Measurements from ENCODE around the gene NAPA. TPM values are rescaled to one million over a fixed set of nuclear protein-coding genes. Genes with fewer than 3 reads are reported as not detected.

NAPA gene
- total RNA-seq, 2 donors from 2014 or later = 124 to 133 TPM

GRCh38 chr19:47503826-47504150, 11.1 kb downstream of the NAPA start:
- no peaks in the 10 kb centered on the region for H3K9me3 ChIP-seq (ENCODE audit: control insufficient read depth, low read length, poor library complexity, severe bottlenecking)
- ATAC-seq = no peak
- Mint-ChIP-seq H3K27me3 (no peaks in the 10 kb centered on the region), H3K27ac (no peak overlapping the region), H3K36me3 (ENCODE audit: low read depth) (peaks cover 2% of the 10 kb centered on the region), H3K4me1 (peaks cover 6% of the 10 kb centered on the region), H3K4me3 (no peak overlapping the region)
- no peak for DNase-seq

GRCh38 chr19:47503130-47503825, 11.6 kb downstream of the NAPA start:
- peaks cover 4% of the 10 kb centered on the region for H3K36me3 Mint-ChIP-seq (ENCODE audit: low read depth)
- no peak overlapping the region for H3K4me3 Mint-ChIP-seq
- H3K9me3 ChIP-seq (ENCODE audit: control insufficient read depth, low read length, poor library complexity, severe bottlenecking) = no peaks in the 10 kb centered on the region
- no peak for ATAC-seq
- DNase-seq = no peak
- H3K4me1 Mint-ChIP-seq = peaks cover 6% of the 10 kb centered on the region
- H3K27me3 Mint-ChIP-seq = no peaks in the 10 kb centered on the region
- H3K27ac Mint-ChIP-seq = no peak overlapping the region

DNA sequence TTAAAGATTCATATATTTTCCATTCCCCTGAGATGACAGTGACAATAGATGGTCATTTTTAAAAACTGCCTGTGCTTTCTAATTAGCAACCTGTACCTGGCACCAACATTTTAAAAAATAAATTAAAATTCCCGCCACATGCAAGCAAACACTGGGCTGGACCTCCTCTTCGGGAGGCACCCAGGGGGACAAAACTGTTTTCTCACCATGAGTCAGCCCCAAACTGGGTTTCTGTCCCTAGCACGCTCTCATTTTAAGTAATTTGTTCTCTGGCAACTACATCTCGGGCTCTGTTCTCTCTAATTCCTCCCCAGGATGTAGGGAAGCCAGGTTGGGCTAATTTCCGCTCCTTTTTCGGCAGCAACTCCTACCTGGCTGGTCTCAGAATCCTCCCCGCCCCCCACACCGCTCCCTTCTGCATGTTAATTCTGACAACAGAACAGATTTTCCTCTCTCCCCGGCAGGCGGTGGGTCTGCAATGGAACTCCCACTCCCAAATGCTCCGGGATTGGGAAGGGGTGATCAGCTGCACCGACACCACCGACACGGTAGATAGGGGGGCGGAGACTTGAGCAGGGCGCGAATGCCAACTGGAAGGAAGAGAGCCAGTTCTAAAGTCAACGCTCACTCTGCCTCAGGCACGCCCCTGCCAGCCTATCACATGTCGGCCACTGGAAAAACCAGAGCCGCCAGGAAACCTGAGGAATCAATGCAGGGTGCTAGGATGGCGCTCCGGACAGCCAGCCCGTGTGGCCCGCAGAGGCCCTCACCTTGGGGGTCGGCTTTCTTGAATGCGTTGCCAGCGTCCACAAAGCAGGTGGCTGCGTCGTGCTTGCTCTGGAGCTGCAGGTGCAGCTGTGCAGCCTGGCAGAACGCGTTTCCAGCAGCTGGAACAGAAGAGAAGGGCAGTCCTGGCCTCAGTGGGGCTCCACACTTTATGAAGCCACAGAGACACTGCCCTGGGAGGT, 14.7 kb downstream of the NAPA start:
- no peak for ATAC-seq
- no peaks in the 10 kb centered on the region for H3K9me3 ChIP-seq (ENCODE audit: control insufficient read depth, low read length, poor library complexity, severe bottlenecking)
- peaks cover 4% of the 10 kb centered on the region for H3K36me3 Mint-ChIP-seq (ENCODE audit: low read depth)
- H3K4me3 Mint-ChIP-seq = no peak overlapping the region
- no peaks in the 10 kb centered on the region for H3K27me3 Mint-ChIP-seq
- H3K4me1 Mint-ChIP-seq = peaks cover 13% of the 10 kb centered on the region
- no peak for DNase-seq
- no peak overlapping the region for H3K27ac Mint-ChIP-seq

GRCh38 chr19:47499371-47499770, 15.5 kb downstream of the NAPA start:
- Mint-ChIP-seq H3K4me3 (no peak overlapping the region), H3K27ac (peak overlapping the region; percentile 68), H3K4me1 (peaks cover 13% of the 10 kb centered on the region), H3K36me3 (ENCODE audit: low read depth) (peaks cover 4% of the 10 kb centered on the region), H3K27me3 (no peaks in the 10 kb centered on the region)
- no peaks in the 10 kb centered on the region for H3K9me3 ChIP-seq (ENCODE audit: control insufficient read depth, low read length, poor library complexity, severe bottlenecking)
- DNase-seq (no peak), ATAC-seq (no peak)

- Mint-ChIP-seq H3K36me3 (ENCODE audit: low read depth) (peaks cover 4% of the 10 kb centered on the region), H3K27me3 (no peaks in the 10 kb centered on the region), H3K4me1 (peaks cover 13% of the 10 kb centered on the region), H3K27ac (peak overlapping the region; percentile 68), H3K4me3 (no peak overlapping the region)
- no peaks in the 10 kb centered on the region for H3K9me3 ChIP-seq (ENCODE audit: control insufficient read depth, low read length, poor library complexity, severe bottlenecking)
- DNase-seq (no peak), ATAC-seq (no peak)
Observed at GRCh38 chr19:47498561-47498960, 16.3 kb downstream of the NAPA start.

GRCh38 chr19:47497821-47498520, 16.9 kb downstream of the NAPA start:
- ATAC-seq (no peak), DNase-seq (no peak)
- no peak overlapping the region for H3K4me3 Mint-ChIP-seq
- H3K36me3 Mint-ChIP-seq (ENCODE audit: low read depth) = peaks cover 4% of the 10 kb centered on the region
- no peaks in the 10 kb centered on the region for H3K9me3 ChIP-seq (ENCODE audit: control insufficient read depth, low read length, poor library complexity, severe bottlenecking)
- peak overlapping the region; percentile 11 for H3K27ac Mint-ChIP-seq
- H3K27me3 Mint-ChIP-seq = no peaks in the 10 kb centered on the region
- peaks cover 9% of the 10 kb centered on the region for H3K4me1 Mint-ChIP-seq

DNA sequence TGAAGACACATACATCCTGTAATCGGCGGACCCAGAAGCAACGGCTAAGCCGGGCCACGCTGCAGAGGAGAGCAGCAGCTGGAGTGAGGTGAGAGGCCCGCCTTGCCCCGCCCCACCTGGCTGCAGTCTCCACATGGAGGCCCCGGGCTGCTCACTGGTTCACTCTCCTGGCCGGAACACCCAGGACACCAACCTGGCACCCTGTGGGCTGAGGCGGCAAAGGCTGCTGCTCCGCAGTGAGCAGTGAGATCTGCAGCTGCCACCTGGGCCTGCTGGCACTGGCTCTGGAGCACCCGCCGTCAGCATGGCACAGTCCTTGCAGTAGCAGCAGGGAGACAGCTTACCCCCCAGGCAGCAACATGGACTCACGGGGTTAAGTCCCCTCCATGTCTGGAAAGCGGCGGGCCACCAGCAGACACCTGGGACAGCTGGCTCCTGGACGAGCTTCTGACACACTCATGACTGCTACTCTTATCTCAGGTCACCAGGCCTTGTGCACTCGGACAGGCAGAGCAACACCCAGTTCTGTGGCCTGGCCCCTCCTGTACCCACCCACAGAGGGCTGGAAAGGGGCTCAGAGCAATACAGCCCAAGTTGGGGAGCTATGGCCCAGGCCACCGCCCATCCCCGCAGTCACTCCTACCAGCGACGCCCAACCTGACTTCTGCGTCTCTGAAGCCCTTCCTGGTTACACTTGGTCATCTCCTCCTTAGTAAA, 17.7 kb downstream of the NAPA start:
- H3K9me3 ChIP-seq (ENCODE audit: control insufficient read depth, low read length, poor library complexity, severe bottlenecking) = no peaks in the 10 kb centered on the region
- Mint-ChIP-seq H3K4me3 (no peak overlapping the region), H3K36me3 (ENCODE audit: low read depth) (peaks cover 4% of the 10 kb centered on the region), H3K27ac (peak overlapping the region; percentile 11), H3K27me3 (no peaks in the 10 kb centered on the region), H3K4me1 (peaks cover 9% of the 10 kb centered on the region)
- DNase-seq (no peak), ATAC-seq (no peak)

GRCh38 chr19:47495478-47496372, 19.1 kb downstream of the NAPA start:
- H3K4me3 Mint-ChIP-seq = no peak overlapping the region
- no peak for DNase-seq
- H3K27me3 Mint-ChIP-seq = no peaks in the 10 kb centered on the region
- ATAC-seq = no peak
- H3K36me3 Mint-ChIP-seq (ENCODE audit: low read depth) = peaks cover 4% of the 10 kb centered on the region
- no peaks in the 10 kb centered on the region for H3K9me3 ChIP-seq (ENCODE audit: control insufficient read depth, low read length, poor library complexity, severe bottlenecking)
- peaks cover 7% of the 10 kb centered on the region for H3K4me1 Mint-ChIP-seq
- H3K27ac Mint-ChIP-seq = peak overlapping the region; percentile 27

GRCh38 chr19:47494729-47495128, 20.1 kb downstream of the NAPA start:
- no peak overlapping the region for H3K27ac Mint-ChIP-seq
- H3K4me3 Mint-ChIP-seq = no peak overlapping the region

GRCh38 chr19:47494211-47494547, 20.7 kb downstream of the NAPA start:
- ATAC-seq (no peak), DNase-seq (no peak)
- no peaks in the 10 kb centered on the region for H3K9me3 ChIP-seq (ENCODE audit: control insufficient read depth, low read length, poor library complexity, severe bottlenecking)
- Mint-ChIP-seq H3K27ac (no peak overlapping the region), H3K27me3 (no peaks in the 10 kb centered on the region), H3K4me3 (no peak overlapping the region), H3K4me1 (peaks cover 7% of the 10 kb centered on the region), H3K36me3 (ENCODE audit: low read depth) (peaks cover 9% of the 10 kb centered on the region)

More at GRCh38 chr19:47494729-47495128, 20.1 kb downstream of the NAPA start:
- no peaks in the 10 kb centered on the region for H3K9me3 ChIP-seq (ENCODE audit: control insufficient read depth, low read length, poor library complexity, severe bottlenecking)
- DNase-seq (no peak), ATAC-seq (no peak)
- peaks cover 7% of the 10 kb centered on the region for H3K4me1 Mint-ChIP-seq
- H3K36me3 Mint-ChIP-seq (ENCODE audit: low read depth) = peaks cover 9% of the 10 kb centered on the region
- H3K27me3 Mint-ChIP-seq = no peaks in the 10 kb centered on the region

GRCh38 chr19:47493378-47494210, 21.3 kb downstream of the NAPA start:
- Mint-ChIP-seq H3K4me1 (peaks cover 7% of the 10 kb centered on the region), H3K27me3 (no peaks in the 10 kb centered on the region), H3K36me3 (ENCODE audit: low read depth) (peaks cover 5% of the 10 kb centered on the region), H3K27ac (peak overlapping the region; percentile 37), H3K4me3 (no peak overlapping the region)
- DNase-seq = no peak
- H3K9me3 ChIP-seq (ENCODE audit: control insufficient read depth, low read length, poor library complexity, severe bottlenecking) = no peaks in the 10 kb centered on the region
- ATAC-seq = no peak
